ENCODE data around the gene UNC13A.

Gene UNC13A

GRCh38 chr19:17580470-17581144 lies 107.5 kb downstream of the UNC13A start:
- H3K4me3 ChIP-seq (ENCODE audit: low read depth, low read length): no peak overlapping the region

GRCh38 chr19:17579661-17580244 lies 108.4 kb downstream of the UNC13A start:
- in situ Hi-C loops (cut with HindIII; ENCODE audit: low sequenced_read_pairs): no loop called here

More at GRCh38 chr19:17580470-17581144, 107.5 kb downstream of the UNC13A start:
- no peak for TF ChIP-seq CTCF (IDR thresholded peaks at IDR 0.05; ENCODE audit: low read depth, low read length, missing control alignments)
- in situ Hi-C loops (cut with HindIII; ENCODE audit: low sequenced_read_pairs): no loop called here
- DNase-seq (ENCODE audit: low read depth): no peak

GRCh38 chr19:17577457-17578097 lies 110.6 kb downstream of the UNC13A start:
- no peak for TF ChIP-seq CTCF (IDR thresholded peaks at IDR 0.05; ENCODE audit: low read depth, low read length, missing control alignments)
- in situ Hi-C loops (cut with HindIII; ENCODE audit: low sequenced_read_pairs): no loop called here
- no peak for DNase-seq (ENCODE audit: low read depth)
- H3K4me3 ChIP-seq (ENCODE audit: low read depth, low read length): no peak overlapping the region

More at GRCh38 chr19:17579661-17580244, 108.4 kb downstream of the UNC13A start:
- DNase-seq (ENCODE audit: low read depth): no peak
- H3K4me3 ChIP-seq (ENCODE audit: low read depth, low read length): no peak overlapping the region
- no peak for TF ChIP-seq CTCF (IDR thresholded peaks at IDR 0.05; ENCODE audit: low read depth, low read length, missing control alignments)

GRCh38 chr19:17576758-17577456 lies 111.2 kb downstream of the UNC13A start:
- in situ Hi-C loops (cut with HindIII; ENCODE audit: low sequenced_read_pairs): no loop called here
- TF ChIP-seq CTCF (IDR thresholded peaks at IDR 0.05; ENCODE audit: low read depth, low read length, missing control alignments): no peak
- no peak for DNase-seq (ENCODE audit: low read depth)
- H3K4me3 ChIP-seq (ENCODE audit: low read depth, low read length): no peak overlapping the region

GRCh38 chr19:17575871-17576757 lies 112.0 kb downstream of the UNC13A start:
- H3K4me3 ChIP-seq (ENCODE audit: low read depth, low read length): no peak overlapping the region
- DNase-seq (ENCODE audit: low read depth): no peak
- no peak for TF ChIP-seq CTCF (IDR thresholded peaks at IDR 0.05; ENCODE audit: low read depth, low read length, missing control alignments)
- in situ Hi-C loops (cut with HindIII; ENCODE audit: low sequenced_read_pairs): no loop called here

All from astrocyte of the cerebellum (primary cell).